Spleen (tissue), 11 donors: ENCODE results near the gene TTC7B. TPM values are rescaled to one million over a fixed set of nuclear protein-coding genes. Genes with fewer than 3 reads are reported as not detected.

Experiments used
- DNase-seq: peaks from one replicate; pipeline ENCODE4 v3.0.0-alpha.2; 2020
- H3K27ac ChIP-seq, 8 donors: fragments of 200-600 bp; sonication (generic) in 7 of 8; 1 replicate in 4 of 8; 2 replicates in 4 of 8; pipeline versions ENCODE4 v1.5.0 to v1.8.0; 2016 to 2021; ENCODE audit warnings: inconsistent platforms in 4 of 8, mild to moderate bottlenecking in 4 of 8, moderate library complexity in 1 of 8
- H3K27me3 ChIP-seq, 7 donors: fragments of 200-600 bp; sonication (generic) in 6 of 7; replicated peaks in 1 of 7; 1 replicate in 4 of 7; 2 replicates in 3 of 7; pipeline versions ENCODE4 v1.5.0 to v1.8.0; 2016 to 2021; ENCODE audit warnings: inconsistent platforms in 3 of 7, mild to moderate bottlenecking in 1 of 7
- H3K36me3 ChIP-seq, 6 donors: fragments of 200-600 bp; sonication (generic) in 5 of 6; 1 replicate in 4 of 6; 2 replicates in 2 of 6; pipeline versions ENCODE4 v1.5.0 to v1.8.0; 2016 to 2021; ENCODE audit warnings: inconsistent platforms in 2 of 6
- H3K4me1 ChIP-seq, 6 donors: fragments of 200-600 bp; sonication (generic) in 5 of 6; 1 replicate in 3 of 6; 2 replicates in 3 of 6; pipeline versions ENCODE4 v1.5.0 to v1.8.0; 2016 to 2021; ENCODE audit warnings: inconsistent platforms in 3 of 6
- H3K4me3 ChIP-seq, 8 donors: fragments of 200-600 bp; sonication (generic) in 7 of 8; 1 replicate in 4 of 8; 2 replicates in 4 of 8; pipeline versions ENCODE4 v1.5.0 to v1.8.0; 2016 to 2021; ENCODE audit warnings: inconsistent platforms in 4 of 8, mild to moderate bottlenecking in 4 of 8, moderate library complexity in 2 of 8
- H3K9me3 ChIP-seq, 8 donors: fragments of 200-600 bp; sonication (generic) in 7 of 8; 1 replicate in 4 of 8; 2 replicates in 4 of 8; pipeline versions ENCODE4 v1.5.0 to v1.8.0; 2016 to 2021; ENCODE audit warnings: inconsistent platforms in 4 of 8
- POLR2A ChIP-seq, 3 donors: fragments of 450-650 bp; IDR thresholded peaks; one replicate each; pipeline ENCODE4 v1.5.1; 2017; ENCODE audit warnings: antibody characterized with exemption in 3 of 3, mild to moderate bottlenecking in 1 of 3
- POLR2AphosphoS5 ChIP-seq, 3 donors: sonication (generic); formaldehyde crosslinking; IDR thresholded peaks; one replicate each; pipeline ENCODE4 v1.5.1; 2017; ENCODE audit warnings: antibody characterized with exemption in 3 of 3
- WGBS, 5 donors: extraction: QIAGEN DNeasy Blood & Tissue Kit in 3 of 5; methylation state at CpG; one replicate each; pipeline versions ENCODE4 v1.1.5 to v1.1.7; 2013 to 2018; 5-methylcytosine and 5-hydroxymethylcytosine counted together
- intact Hi-C: fragments of 100-400 bp; cut with DNase I; formaldehyde crosslinking; loops from one replicate; pipeline ENCODE4 v1.15.0; 2023; ENCODE audit warnings: low total_unique reads
- polyA plus RNA-seq, 3 donors: library from polyadenylated mRNA; stranded (reverse); fragments of 200-250 nt; gene quantifications; one replicate each; pipeline ENCODE4 v1.2.1, GENCODE V29; 2013
- total RNA-seq, 7 donors: library from RNA; depleted of rRNA in 3 of 7; stranded (reverse); fragments of >200 nt in 3 of 7; fragmentation: NEBNext Ultra II Directional in 4 of 7; extraction: Animal tissue kit (Norgen Biotek cat#: 25700) in 4 of 7; gene quantifications; one replicate each; pipeline versions ENCODE4 v1.1.0 to v1.2.1, GENCODE V29; 2016 to 2021
- TF ChIP-seq, protein P1 (sequence below), 11 experiments: fragments of 200-600 bp in 7 of 11; fragments of 450-650 bp in 4 of 11; sonication (generic) in 4 of 11; IDR thresholded peaks in 8 of 11; conservative IDR thresholded peaks in 3 of 11; 1 replicate in 7 of 11; 2 replicates in 4 of 11; pipeline versions ENCODE4 v1.4.0 to v1.8.0; 2016 to 2021; ENCODE audit warnings: antibody characterized with exemption in 11 of 11, inconsistent platforms in 4 of 11, mild to moderate bottlenecking in 1 of 11
- donor health status: healthy with polysubstance abuse.
- donor health status: DM: no; HTN: no; CAD: no; lungs with moderate emphysema.
- donor health status: DM: no; HTN: no; CAD: no.
- donor health status: Bipolar disorder and iron deficiency.
- donor health status: healthy.
- donor health status: DM: no; HTN: no; CAD: no.
- donor health status: DM: yes; HTN: yes; CAD: no.

Gene TTC7B
- total and polyA plus RNA-seq, 10 donors, result 6.6 to 98.4 (median 62.6) TPM

DNA sequence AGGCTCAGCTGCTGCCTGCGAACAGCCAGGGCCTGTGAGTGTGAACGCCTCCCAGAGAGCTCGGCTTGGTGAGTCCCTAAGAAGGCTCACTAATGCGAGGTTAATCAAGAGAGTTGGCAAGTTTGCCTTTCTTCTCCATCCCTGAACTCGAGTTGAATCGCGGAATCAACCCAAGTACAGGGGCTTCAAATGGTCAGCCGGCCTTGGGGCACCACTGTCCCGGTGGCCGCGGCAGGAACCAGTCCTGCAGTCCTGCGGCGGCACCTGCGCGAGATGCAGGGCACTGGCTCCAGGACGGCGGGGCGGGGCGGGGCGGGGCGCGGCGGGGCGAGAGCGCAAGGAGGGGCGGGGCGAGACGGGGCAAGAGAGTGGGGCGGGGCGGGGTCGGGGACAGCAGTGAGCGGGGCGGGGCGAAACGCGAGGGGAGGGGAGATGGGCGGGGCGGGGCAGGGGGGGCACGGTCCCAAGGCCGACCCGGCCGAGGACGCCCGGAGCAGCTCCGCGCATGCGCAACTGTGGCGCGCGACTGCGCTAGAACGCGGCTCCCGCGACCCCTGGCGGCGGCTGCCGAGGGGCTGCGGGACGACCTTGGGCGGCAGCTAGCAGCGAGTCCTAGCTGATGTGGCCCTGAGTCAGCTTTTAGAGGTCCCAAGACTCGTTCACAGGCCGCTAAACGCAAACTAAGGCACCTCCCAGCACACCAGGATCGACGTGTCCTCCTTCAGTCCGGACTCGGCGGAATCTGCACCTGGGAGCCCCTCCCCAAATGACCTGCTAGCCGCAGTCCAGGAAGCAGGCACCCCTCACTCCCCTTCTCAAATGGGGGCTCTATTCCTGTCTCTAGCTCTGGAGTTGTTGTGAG, 58.0 kb downstream of the TTC7B start:
- peak overlapping the region; percentile 66 to 93 (median 88) for H3K27ac ChIP-seq
- peak in 1 of 3 donors; percentile 46 for TF ChIP-seq POLR2A (IDR thresholded peaks at IDR 0.05)
- peak; percentile 86 to 92 (median 88) for TF ChIP-seq POLR2AphosphoS5 (IDR thresholded peaks at IDR 0.05)
- TF ChIP-seq, protein P1, sequence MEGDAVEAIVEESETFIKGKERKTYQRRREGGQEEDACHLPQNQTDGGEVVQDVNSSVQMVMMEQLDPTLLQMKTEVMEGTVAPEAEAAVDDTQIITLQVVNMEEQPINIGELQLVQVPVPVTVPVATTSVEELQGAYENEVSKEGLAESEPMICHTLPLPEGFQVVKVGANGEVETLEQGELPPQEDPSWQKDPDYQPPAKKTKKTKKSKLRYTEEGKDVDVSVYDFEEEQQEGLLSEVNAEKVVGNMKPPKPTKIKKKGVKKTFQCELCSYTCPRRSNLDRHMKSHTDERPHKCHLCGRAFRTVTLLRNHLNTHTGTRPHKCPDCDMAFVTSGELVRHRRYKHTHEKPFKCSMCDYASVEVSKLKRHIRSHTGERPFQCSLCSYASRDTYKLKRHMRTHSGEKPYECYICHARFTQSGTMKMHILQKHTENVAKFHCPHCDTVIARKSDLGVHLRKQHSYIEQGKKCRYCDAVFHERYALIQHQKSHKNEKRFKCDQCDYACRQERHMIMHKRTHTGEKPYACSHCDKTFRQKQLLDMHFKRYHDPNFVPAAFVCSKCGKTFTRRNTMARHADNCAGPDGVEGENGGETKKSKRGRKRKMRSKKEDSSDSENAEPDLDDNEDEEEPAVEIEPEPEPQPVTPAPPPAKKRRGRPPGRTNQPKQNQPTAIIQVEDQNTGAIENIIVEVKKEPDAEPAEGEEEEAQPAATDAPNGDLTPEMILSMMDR (IDR thresholded peaks at IDR 0.05 in 8 of 11, conservative IDR thresholded peaks at IDR 0.05 in 3 of 11), result peak; percentile 84 to 96 (median 93)
- peak overlapping the region; percentile 29 to 70 (median 44) for H3K4me3 ChIP-seq
- no peaks in the 10 kb centered on the region for H3K36me3 ChIP-seq
- H3K27me3 ChIP-seq, result no peaks in the 10 kb centered on the region
- intact Hi-C loops, result no loop called here
- H3K9me3 ChIP-seq, result peaks cover 0 to 11% (median 8%) of the 10 kb centered on the region in 8 donors
- H3K4me1 ChIP-seq, result peaks cover 9 to 36% (median 27%) of the 10 kb centered on the region in 6 donors
- WGBS, 5 donors, result 0 to 1% (median 1%) methylated on average over 7 to 71 of the region's 71 CpGs
- DNase-seq, result peak; percentile 99

DNA sequence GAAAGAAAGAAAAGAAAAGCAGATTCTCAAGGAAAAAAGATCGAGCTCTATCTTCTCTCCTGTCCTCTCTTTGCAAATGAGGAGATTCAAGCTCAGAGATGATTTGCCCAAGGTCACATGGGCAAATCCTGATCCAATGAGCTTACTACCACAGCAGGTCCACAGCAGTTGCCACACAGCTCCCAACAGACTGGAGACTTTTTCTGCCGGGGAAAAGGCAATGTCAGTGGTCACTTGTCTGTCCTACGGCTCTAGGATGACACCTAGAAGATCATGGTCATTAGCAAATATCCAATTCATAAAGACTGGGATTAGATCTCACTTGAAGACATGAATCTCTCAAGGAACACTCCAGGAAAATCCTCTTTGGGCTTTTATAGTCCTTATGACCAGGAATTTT, 58.8 kb downstream of the TTC7B start:
- no peaks in the 10 kb centered on the region for H3K27me3 ChIP-seq
- H3K36me3 ChIP-seq, result no peaks in the 10 kb centered on the region
- 64 to 95% (median 81%) methylated on average over 3 of the region's 3 CpGs for WGBS, 5 donors
- intact Hi-C loops, result no loop called here
- peak overlapping the region in 5 of 8 donors; percentile 39 to 70 (median 44) for H3K4me3 ChIP-seq
- TF ChIP-seq POLR2AphosphoS5 (IDR thresholded peaks at IDR 0.05) (no peak), POLR2A (IDR thresholded peaks at IDR 0.05) (no peak)
- TF ChIP-seq, protein P1 (IDR thresholded peaks at IDR 0.05 in 8 of 11, conservative IDR thresholded peaks at IDR 0.05 in 3 of 11), result no peak
- peaks cover 9 to 36% (median 27%) of the 10 kb centered on the region in 6 donors for H3K4me1 ChIP-seq
- no peak for DNase-seq
- H3K9me3 ChIP-seq, result peaks cover 0 to 3% (median under 1%) of the 10 kb centered on the region in 8 donors
- H3K27ac ChIP-seq, result peak overlapping the region in 7 of 8 donors; percentile 36 to 91 (median 77)

DNA sequence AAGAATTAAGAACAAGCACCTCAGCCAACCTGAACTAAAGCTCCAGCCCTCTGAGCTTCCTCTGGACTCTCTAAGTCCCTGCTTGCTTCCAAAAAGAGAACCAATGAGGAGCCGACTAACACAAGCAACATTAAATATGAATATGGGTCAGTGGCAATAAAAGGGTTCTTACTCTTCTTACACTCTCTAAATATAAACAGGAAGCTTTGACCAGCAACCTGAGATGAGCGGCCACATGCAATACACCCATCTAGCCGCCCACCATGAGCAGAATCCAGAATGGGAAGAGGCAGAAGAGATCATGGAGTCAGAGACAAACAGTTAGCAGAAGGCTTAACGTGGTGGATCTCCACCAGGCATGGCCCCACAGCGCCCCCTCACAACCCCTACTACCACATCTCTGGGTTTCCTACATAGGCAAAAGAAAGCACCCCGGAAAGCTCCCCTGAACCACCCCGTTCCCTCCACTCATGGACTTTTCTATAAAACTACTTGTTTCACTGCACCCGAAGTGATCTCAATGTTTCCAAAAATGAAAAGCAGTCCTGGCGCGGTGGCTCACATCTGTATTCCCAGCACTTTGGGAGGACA, 59.4 kb downstream of the TTC7B start:
- Histone ChIP-seq H3K9me3 (no peaks in the 10 kb centered on the region), H3K4me1 (peaks cover 9 to 36% (median 27%) of the 10 kb centered on the region in 6 donors), H3K27ac (no peak overlapping the region), H3K27me3 (no peaks in the 10 kb centered on the region), H3K36me3 (no peaks in the 10 kb centered on the region), H3K4me3 (no peak overlapping the region)
- intact Hi-C loops, result no loop called here
- TF ChIP-seq POLR2A (IDR thresholded peaks at IDR 0.05), result no peak
- TF ChIP-seq POLR2AphosphoS5 (IDR thresholded peaks at IDR 0.05), result no peak
- TF ChIP-seq, protein P1 (IDR thresholded peaks at IDR 0.05 in 8 of 11, conservative IDR thresholded peaks at IDR 0.05 in 3 of 11), result no peak
- WGBS, 5 donors, result 92 to 95% (median 94%) methylated on average over 10 of the region's 10 CpGs
- DNase-seq, result no peak
